Glutamatergic neuron (in vitro differentiated cells): Measurements from ENCODE around the gene RASGRP3. TPM values are rescaled to one million over a fixed set of nuclear protein-coding genes. Genes with fewer than 3 reads are reported as not detected.
"Not testable (repeated sequence)": the region's sequence is repeated elsewhere in the genome, so short reads cannot be mapped to it uniquely, and the experiment has no call there.

ENCODE experiments used
- DNase-seq: peaks from one replicate; pipeline ENCODE4 v3.0.0; 2022
- H3K27ac Mint-ChIP-seq: one replicate; pipeline ENCODE4 v1.8.0; 2020; ENCODE audit warnings: mild to moderate bottlenecking, mixed read lengths, inconsistent platforms; ENCODE audit not compliant: unreplicated experiment
- H3K27me3 Mint-ChIP-seq: one replicate; pipeline ENCODE4 v1.8.0; 2020; ENCODE audit warnings: mild to moderate bottlenecking, moderate library complexity, mixed read lengths, inconsistent platforms; ENCODE audit not compliant: unreplicated experiment
- H3K36me3 Mint-ChIP-seq: one replicate; pipeline ENCODE4 v1.8.0; 2020; ENCODE audit warnings: mild to moderate bottlenecking, mixed read lengths, inconsistent platforms; ENCODE audit not compliant: unreplicated experiment
- H3K4me1 Mint-ChIP-seq: one replicate; pipeline ENCODE4 v1.8.0; 2020; ENCODE audit warnings: mild to moderate bottlenecking, low read depth, mixed read lengths, inconsistent platforms; ENCODE audit not compliant: unreplicated experiment
- H3K4me3 Mint-ChIP-seq: one replicate; pipeline ENCODE4 v1.8.0; 2020; ENCODE audit warnings: mild to moderate bottlenecking, mixed read lengths, inconsistent platforms; ENCODE audit not compliant: unreplicated experiment
- H3K9me3 Mint-ChIP-seq: one replicate; pipeline ENCODE4 v1.8.0; 2020; ENCODE audit warnings: mild to moderate bottlenecking, moderate library complexity, mixed read lengths, inconsistent platforms; ENCODE audit not compliant: unreplicated experiment
- CTCF ChIP-seq: fragments of 200-600 bp; sonication (generic); IDR thresholded peaks from one replicate; pipeline ENCODE4 v1.5.0; 2021; ENCODE audit not compliant: partially characterized antibody, unreplicated experiment
- total RNA-seq: library from RNA; stranded (reverse); fragmentation: NEBNext Ultra II Directional; extraction: Animal tissue kit (Norgen Biotek cat#: 25700); gene quantifications from one replicate; pipeline ENCODE4 v1.2.1, GENCODE V29; 2021; ENCODE audit not compliant: unreplicated experiment

RASGRP3 gene
- total RNA-seq, 1 donor from 2014 or later = not detected

GRCh38 chr2:33453905-33454479, 22.5 kb upstream of the RASGRP3 start:
- H3K9me3 Mint-ChIP-seq = peaks cover 12% of the 10 kb centered on the region
- H3K4me1 Mint-ChIP-seq = peaks cover 4% of the 10 kb centered on the region
- no peak for DNase-seq
- TF ChIP-seq CTCF = no peak
- H3K36me3 Mint-ChIP-seq = peaks cover 6% of the 10 kb centered on the region
- H3K27me3 Mint-ChIP-seq = no peaks in the 10 kb centered on the region
- H3K27ac Mint-ChIP-seq = no peak overlapping the region
- H3K4me3 Mint-ChIP-seq = no peak overlapping the region

DNA sequence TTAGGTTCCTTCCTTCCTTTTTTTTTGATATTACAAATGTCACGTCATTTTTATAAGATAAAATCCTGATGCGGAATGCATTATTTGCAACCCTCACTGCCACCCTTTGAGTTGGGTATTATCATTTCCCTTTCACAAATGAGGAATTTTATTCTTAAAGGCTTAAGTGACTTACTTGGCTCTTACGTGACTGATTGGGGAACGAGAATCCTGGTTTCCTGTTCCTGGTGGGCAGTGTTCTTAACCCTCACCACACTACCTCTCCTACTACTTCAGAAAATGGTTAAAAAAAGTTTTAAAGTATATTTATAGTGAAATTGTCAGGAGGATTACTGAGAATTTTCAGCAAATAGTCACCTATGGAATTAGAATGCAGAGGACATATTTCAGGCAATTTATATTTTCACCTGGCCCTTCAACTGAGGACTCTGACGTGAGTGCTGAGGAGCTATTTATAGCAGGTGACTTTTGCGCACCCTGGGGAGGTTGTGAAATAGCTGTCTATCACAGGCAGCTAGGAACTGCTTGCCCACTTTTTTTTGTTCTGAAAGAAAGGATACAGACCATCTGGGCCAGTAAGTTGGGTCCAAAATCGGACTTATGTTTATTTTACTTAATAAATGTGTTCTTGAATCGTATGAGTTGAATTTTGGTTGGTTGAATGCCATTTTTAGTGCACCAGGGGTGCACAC, 18.7 kb upstream of the RASGRP3 start:
- Mint-ChIP-seq H3K27me3 (no peaks in the 10 kb centered on the region), H3K27ac (no peak overlapping the region), H3K36me3 (no peaks in the 10 kb centered on the region), H3K9me3 (peaks cover 6% of the 10 kb centered on the region), H3K4me1 (peaks cover 4% of the 10 kb centered on the region), H3K4me3 (no peak overlapping the region)
- DNase-seq = no peak
- no peak for TF ChIP-seq CTCF

- DNase-seq = no peak
- H3K9me3 Mint-ChIP-seq = peaks cover under 1% of the 10 kb centered on the region
- H3K27me3 Mint-ChIP-seq = no peaks in the 10 kb centered on the region
- no peak overlapping the region for H3K27ac Mint-ChIP-seq
- no peak for TF ChIP-seq CTCF
- H3K4me3 Mint-ChIP-seq = no peak overlapping the region
- H3K4me1 Mint-ChIP-seq = peaks cover 4% of the 10 kb centered on the region
- H3K36me3 Mint-ChIP-seq = no peaks in the 10 kb centered on the region
These were observed 18.1 kb upstream of the RASGRP3 start for GRCh38 chr2:33458248-33458819.

DNA sequence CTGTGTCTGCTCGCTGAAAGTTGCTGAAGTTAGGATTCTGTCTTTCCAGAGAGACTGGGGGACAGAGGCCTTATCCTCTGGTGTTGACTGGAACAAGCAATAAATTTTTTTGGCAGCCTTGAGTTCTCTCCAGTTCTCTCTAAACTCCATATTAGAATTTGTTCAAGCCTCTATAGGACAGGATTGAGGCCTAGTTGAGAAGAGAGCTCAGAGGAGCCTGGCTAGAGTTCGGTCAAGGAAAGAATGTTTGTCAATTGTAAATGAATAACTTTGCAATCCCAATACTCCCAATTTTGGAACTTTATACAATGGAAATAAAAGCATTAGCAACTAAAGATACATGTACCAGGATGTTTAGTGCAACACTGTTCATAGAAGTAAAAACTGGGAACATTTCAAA, 16.7 kb upstream of the RASGRP3 start:
- Mint-ChIP-seq H3K36me3 (no peaks in the 10 kb centered on the region), H3K9me3 (no peaks in the 10 kb centered on the region), H3K27ac (no peak overlapping the region), H3K4me1 (peaks cover 4% of the 10 kb centered on the region), H3K4me3 (no peak overlapping the region), H3K27me3 (no peaks in the 10 kb centered on the region)
- DNase-seq = no peak
- no peak for TF ChIP-seq CTCF

- H3K4me3 Mint-ChIP-seq, H3K36me3 Mint-ChIP-seq, H3K27me3 Mint-ChIP-seq, DNase-seq, H3K4me1 Mint-ChIP-seq, H3K27ac Mint-ChIP-seq, H3K9me3 Mint-ChIP-seq: not testable (repeated sequence)
These were observed 13.9 kb upstream of the RASGRP3 start for GRCh38 chr2:33462512-33462911.
